K562 (cell line): ENCODE results near the gene ZNF343. TPM values are rescaled to one million over a fixed set of nuclear protein-coding genes. Genes with fewer than 3 reads are reported as not detected.
A peak's percentile ranks its signal among the peaks of the same experiment; 100 is the strongest.

Experiments used
- ARHGAP35 ChIP-seq: fragments of 450-650 bp; IDR thresholded peaks from 2 replicates; pipeline ENCODE4 v1.6.1; 2018; ENCODE audit not compliant: partially characterized antibody
- CXXC5 ChIP-seq: fragments of 250-450 bp; sonication (Bioruptor Pico); IDR thresholded peaks from 2 replicates; pipeline ENCODE4 v1.8.0; 2022; ENCODE audit warnings: inconsistent platforms, mild to moderate bottlenecking, moderate library complexity
- FOSL1 ChIP-seq: fragments of 200-800 bp; sonication (Bioruptor generic); conservative IDR thresholded peaks from 2 replicates; pipeline ENCODE4 v1.6.1; 2016; ENCODE audit warnings: missing genetic modification characterization, missing compliant biosample characterization
- KAT7 ChIP-seq: sonication (generic); formaldehyde crosslinking; IDR thresholded peaks from 2 replicates; pipeline ENCODE4 v1.8.0; 2022; ENCODE audit warnings: missing genetic modification reagents, mild to moderate bottlenecking, borderline replicate concordance
- LARP7 ChIP-seq: fragments of 450-650 bp; IDR thresholded peaks from 2 replicates; pipeline ENCODE4 v1.6.1; 2016
- MAFF ChIP-seq: IDR thresholded peaks from 2 replicates; pipeline ENCODE4 v1.6.1; 2012; ENCODE audit warnings: low read length, improper control_type of control experiment
- MTA2 ChIP-seq: fragments of 450-650 bp; IDR thresholded peaks from 2 replicates; pipeline ENCODE4 v1.6.1; 2016; ENCODE audit warnings: low read depth
- NCOA6 ChIP-seq: fragments of 450-650 bp; IDR thresholded peaks from 2 replicates; pipeline ENCODE4 v1.6.1; 2017; ENCODE audit warnings: mild to moderate bottlenecking
- PTTG1 ChIP-seq: fragments of 450-650 bp; IDR thresholded peaks from 2 replicates; pipeline ENCODE4 v1.6.1; 2016; ENCODE audit warnings: low read depth, mild to moderate bottlenecking, missing genetic modification characterization, missing compliant biosample characterization
- SIX5 ChIP-seq, 2 experiments: IDR thresholded peaks; 2 replicates each; pipeline ENCODE4 v1.6.1; 2011; ENCODE audit warnings: low read length in 2 of 2, borderline replicate concordance in 1 of 2, low read depth in 1 of 2, mild to moderate bottlenecking in 1 of 2, moderate library complexity in 1 of 2; ENCODE audit not compliant: insufficient read depth in 1 of 2
- ZC3H8 ChIP-seq: fragments of 450-650 bp; IDR thresholded peaks from 2 replicates; pipeline ENCODE4 v1.6.1; 2017
- ZFP30 ChIP-seq: fragments of 250-450 bp; sonication (Bioruptor Pico); IDR thresholded peaks from 2 replicates; pipeline ENCODE4 v1.8.0; 2022; ENCODE audit warnings: moderate library complexity, mild to moderate bottlenecking, inconsistent platforms, borderline replicate concordance
- ZNF253 ChIP-seq: fragments of 250-450 bp; sonication (Bioruptor Pico); conservative IDR thresholded peaks from 2 replicates; pipeline ENCODE4 v1.6.1; 2021; ENCODE audit warnings: mild to moderate bottlenecking
- ZNF583 ChIP-seq: fragments of 250-450 bp; sonication (Bioruptor Pico); IDR thresholded peaks from 2 replicates; pipeline ENCODE4 v1.4.0; 2020
- ZNF766 ChIP-seq: fragments of 200-800 bp; sonication (Bioruptor generic); conservative IDR thresholded peaks from 2 replicates; pipeline ENCODE4 v1.6.1; 2016; ENCODE audit warnings: missing genetic modification characterization, missing compliant biosample characterization
- polyA plus RNA-seq, 8 experiments: library from polyadenylated mRNA; depleted of rRNA in 4 of 8; stranded (reverse) in 5 of 8; unstranded in 3 of 8; fragments of >200 nt; fragmentation: Nextera tagmentation in 2 of 8; fragmentation: Illumina TruSeq in 1 of 8; extraction: Ambion mirVana in 2 of 8; extraction: Trizol in 1 of 8; gene quantifications; 2 replicates each; pipeline versions ENCODE4 v1.2.1 to v1.2.3, GENCODE V29; 2011 to 2014; ENCODE audit warnings: inconsistent platforms in 1 of 8, missing spikeins in 1 of 8
- total RNA-seq, 7 experiments: library from RNA; depleted of rRNA in 6 of 7; stranded (reverse); fragments of >200 nt in 6 of 7; fragmentation: Illumina TruSeq in 2 of 7; extraction: Trizol in 2 of 7; gene quantifications; 2 replicates each; pipeline versions ENCODE4 v1.2.1 to v1.2.3, GENCODE V29; 2011 to 2021; ENCODE audit warnings: low replicate concordance in 1 of 7
- TF ChIP-seq, protein P1 (sequence below), 2 experiments: fragments of 250-450 bp in 1 of 2; fragments of 450-650 bp in 1 of 2; sonication (Bioruptor Pico) in 1 of 2; IDR thresholded peaks; 2 replicates each; pipeline versions ENCODE4 v1.6.1 to v1.8.0; 2016 to 2021; ENCODE audit warnings: mild to moderate bottlenecking in 2 of 2, moderate library complexity in 2 of 2, missing compliant biosample characterization in 1 of 2, missing genetic modification characterization in 1 of 2
- TF ChIP-seq, protein P2 (sequence below), 2 experiments: fragments of 450-650 bp in 1 of 2; sonication (generic) in 1 of 2; formaldehyde crosslinking; conservative IDR thresholded peaks; 2 replicates each; pipeline versions ENCODE4 v1.4.0 to v1.8.1; 2020 to 2022; ENCODE audit warnings: mild to moderate bottlenecking in 1 of 2, missing genetic modification reagents in 1 of 2
- TF ChIP-seq, protein P3 (sequence below), 2 experiments: IDR thresholded peaks; 2 replicates each; pipeline ENCODE4 v1.6.1; 2012; ENCODE audit warnings: improper control_type of control experiment in 2 of 2, low read depth in 2 of 2, low read length in 2 of 2, borderline replicate concordance in 1 of 2
- TF ChIP-seq, protein P4 (sequence below): sonication (generic); formaldehyde crosslinking; IDR thresholded peaks from 2 replicates; pipeline ENCODE4 v1.8.1; 2023; ENCODE audit warnings: mild to moderate bottlenecking, missing genetic modification reagents, moderate library complexity
- TF ChIP-seq, protein P5 (sequence below): fragments of 250-450 bp; sonication (Bioruptor Pico); IDR thresholded peaks from 2 replicates; pipeline ENCODE4 v1.4.0; 2020; ENCODE audit warnings: mild to moderate bottlenecking

The ZNF343 gene
- total and polyA plus RNA-seq, 9 of the 15 experiments (the other 6 are each of a cell fraction or from before 2014, with no cell fraction given) = 1.4 to 9.8 (median 6.4) TPM

DNA sequence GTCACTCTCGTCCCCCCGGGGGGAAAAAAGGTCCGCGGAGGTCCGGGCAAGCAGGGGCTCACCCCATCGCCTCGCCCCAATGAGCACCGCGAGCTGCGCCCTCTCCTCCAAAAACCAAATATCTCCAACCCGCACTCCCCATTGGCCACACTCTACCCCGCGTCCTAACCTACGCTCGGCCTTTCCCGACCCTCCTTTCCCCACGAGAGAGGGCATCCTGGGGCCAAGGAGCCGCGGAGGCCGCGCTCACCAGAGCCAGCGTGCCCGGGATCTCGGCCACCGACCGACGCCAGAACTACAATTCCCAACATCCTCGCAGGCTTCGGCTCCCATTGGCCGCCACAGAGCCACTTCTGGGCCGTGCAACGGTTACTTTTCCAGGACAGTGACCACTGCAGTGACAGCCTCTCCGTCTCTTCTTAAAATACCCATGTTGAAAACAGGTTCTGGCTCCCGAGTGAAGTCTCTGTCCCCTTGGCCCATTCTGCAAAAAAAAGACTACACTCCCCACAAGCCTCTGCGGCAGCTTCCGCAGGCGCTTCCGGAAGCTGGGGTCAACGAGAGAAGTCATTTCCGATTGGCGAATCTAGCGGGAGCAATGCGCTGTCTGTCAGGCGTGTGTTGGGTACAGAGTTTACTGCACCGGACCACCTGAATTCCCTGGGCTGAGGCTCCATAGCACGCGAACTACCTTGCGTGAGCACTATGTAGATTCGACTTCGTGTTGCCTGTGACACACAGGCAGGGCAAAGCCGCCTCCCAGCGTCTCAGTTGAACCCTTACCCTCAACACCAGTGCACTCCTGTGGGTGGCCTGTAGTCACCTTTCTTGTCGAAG is at the start of gene ZNF343 (continued):
- TF ChIP-seq KAT7 (CRISPR knock-in tag) = peak; percentile 71; the same call in 1 of the 2 replicates
- no peak for TF ChIP-seq ARHGAP35
- peak; percentile 69 to 84; a peak in 3 of 4 replicates for TF ChIP-seq SIX5 (IDR thresholded peaks at IDR 0.05; ENCODE audit: borderline replicate concordance in 1 of 2, insufficient read depth in 1 of 2, low read depth in 1 of 2, low read length in 2 of 2)
- no peak for TF ChIP-seq PTTG1 (tag)
- no peak for TF ChIP-seq MTA2
- TF ChIP-seq NCOA6 = no peak
- TF ChIP-seq, protein P1, sequence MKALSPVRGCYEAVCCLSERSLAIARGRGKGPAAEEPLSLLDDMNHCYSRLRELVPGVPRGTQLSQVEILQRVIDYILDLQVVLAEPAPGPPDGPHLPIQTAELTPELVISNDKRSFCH (CRISPR knock-in tag; IDR thresholded peaks at IDR 0.05) = no peak
- TF ChIP-seq, protein P1 (tag; IDR thresholded peaks at IDR 0.05) = no peak
- no peak for TF ChIP-seq LARP7
- TF ChIP-seq ZNF253 = no peak
- TF ChIP-seq, protein P2, sequence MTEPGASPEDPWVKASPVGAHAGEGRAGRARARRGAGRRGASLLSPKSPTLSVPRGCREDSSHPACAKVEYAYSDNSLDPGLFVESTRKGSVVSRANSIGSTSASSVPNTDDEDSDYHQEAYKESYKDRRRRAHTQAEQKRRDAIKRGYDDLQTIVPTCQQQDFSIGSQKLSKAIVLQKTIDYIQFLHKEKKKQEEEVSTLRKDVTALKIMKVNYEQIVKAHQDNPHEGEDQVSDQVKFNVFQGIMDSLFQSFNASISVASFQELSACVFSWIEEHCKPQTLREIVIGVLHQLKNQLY (CRISPR knock-in tag; conservative IDR thresholded peaks at IDR 0.05) = no peak
- TF ChIP-seq, protein P3, sequence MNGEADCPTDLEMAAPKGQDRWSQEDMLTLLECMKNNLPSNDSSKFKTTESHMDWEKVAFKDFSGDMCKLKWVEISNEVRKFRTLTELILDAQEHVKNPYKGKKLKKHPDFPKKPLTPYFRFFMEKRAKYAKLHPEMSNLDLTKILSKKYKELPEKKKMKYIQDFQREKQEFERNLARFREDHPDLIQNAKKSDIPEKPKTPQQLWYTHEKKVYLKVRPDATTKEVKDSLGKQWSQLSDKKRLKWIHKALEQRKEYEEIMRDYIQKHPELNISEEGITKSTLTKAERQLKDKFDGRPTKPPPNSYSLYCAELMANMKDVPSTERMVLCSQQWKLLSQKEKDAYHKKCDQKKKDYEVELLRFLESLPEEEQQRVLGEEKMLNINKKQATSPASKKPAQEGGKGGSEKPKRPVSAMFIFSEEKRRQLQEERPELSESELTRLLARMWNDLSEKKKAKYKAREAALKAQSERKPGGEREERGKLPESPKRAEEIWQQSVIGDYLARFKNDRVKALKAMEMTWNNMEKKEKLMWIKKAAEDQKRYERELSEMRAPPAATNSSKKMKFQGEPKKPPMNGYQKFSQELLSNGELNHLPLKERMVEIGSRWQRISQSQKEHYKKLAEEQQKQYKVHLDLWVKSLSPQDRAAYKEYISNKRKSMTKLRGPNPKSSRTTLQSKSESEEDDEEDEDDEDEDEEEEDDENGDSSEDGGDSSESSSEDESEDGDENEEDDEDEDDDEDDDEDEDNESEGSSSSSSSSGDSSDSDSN (IDR thresholded peaks at IDR 0.05; ENCODE audit: borderline replicate concordance in 1 of 2, low read depth in 2 of 2, low read length in 2 of 2) = 0 out of 4 replicates have a peak, but pooled peaks of 1 of the 2 experiments have one; percentile 17
- TF ChIP-seq, protein P4, sequence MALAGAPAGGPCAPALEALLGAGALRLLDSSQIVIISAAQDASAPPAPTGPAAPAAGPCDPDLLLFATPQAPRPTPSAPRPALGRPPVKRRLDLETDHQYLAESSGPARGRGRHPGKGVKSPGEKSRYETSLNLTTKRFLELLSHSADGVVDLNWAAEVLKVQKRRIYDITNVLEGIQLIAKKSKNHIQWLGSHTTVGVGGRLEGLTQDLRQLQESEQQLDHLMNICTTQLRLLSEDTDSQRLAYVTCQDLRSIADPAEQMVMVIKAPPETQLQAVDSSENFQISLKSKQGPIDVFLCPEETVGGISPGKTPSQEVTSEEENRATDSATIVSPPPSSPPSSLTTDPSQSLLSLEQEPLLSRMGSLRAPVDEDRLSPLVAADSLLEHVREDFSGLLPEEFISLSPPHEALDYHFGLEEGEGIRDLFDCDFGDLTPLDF = no peak
- TF ChIP-seq, protein P5, sequence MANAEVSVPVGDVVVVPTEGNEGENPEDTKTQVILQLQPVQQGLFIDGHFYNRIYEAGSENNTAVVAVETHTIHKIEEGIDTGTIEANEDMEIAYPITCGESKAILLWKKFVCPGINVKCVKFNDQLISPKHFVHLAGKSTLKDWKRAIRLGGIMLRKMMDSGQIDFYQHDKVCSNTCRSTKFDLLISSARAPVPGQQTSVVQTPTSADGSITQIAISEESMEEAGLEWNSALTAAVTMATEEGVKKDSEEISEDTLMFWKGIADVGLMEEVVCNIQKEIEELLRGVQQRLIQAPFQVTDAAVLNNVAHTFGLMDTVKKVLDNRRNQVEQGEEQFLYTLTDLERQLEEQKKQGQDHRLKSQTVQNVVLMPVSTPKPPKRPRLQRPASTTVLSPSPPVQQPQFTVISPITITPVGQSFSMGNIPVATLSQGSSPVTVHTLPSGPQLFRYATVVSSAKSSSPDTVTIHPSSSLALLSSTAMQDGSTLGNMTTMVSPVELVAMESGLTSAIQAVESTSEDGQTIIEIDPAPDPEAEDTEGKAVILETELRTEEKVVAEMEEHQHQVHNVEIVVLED (CRISPR knock-in tag) = no peak
- TF ChIP-seq MAFF = no peak
- no peak for TF ChIP-seq ZFP30 (CRISPR knock-in tag)
- no peak for TF ChIP-seq ZNF583 (CRISPR knock-in tag)
- TF ChIP-seq CXXC5 = no peak
- TF ChIP-seq ZC3H8 = no peak
- TF ChIP-seq FOSL1 (tag) = no peak
- TF ChIP-seq ZNF766 = peak; percentile 83
